Measurements from ENCODE around the gene KCNC4.

DNA sequence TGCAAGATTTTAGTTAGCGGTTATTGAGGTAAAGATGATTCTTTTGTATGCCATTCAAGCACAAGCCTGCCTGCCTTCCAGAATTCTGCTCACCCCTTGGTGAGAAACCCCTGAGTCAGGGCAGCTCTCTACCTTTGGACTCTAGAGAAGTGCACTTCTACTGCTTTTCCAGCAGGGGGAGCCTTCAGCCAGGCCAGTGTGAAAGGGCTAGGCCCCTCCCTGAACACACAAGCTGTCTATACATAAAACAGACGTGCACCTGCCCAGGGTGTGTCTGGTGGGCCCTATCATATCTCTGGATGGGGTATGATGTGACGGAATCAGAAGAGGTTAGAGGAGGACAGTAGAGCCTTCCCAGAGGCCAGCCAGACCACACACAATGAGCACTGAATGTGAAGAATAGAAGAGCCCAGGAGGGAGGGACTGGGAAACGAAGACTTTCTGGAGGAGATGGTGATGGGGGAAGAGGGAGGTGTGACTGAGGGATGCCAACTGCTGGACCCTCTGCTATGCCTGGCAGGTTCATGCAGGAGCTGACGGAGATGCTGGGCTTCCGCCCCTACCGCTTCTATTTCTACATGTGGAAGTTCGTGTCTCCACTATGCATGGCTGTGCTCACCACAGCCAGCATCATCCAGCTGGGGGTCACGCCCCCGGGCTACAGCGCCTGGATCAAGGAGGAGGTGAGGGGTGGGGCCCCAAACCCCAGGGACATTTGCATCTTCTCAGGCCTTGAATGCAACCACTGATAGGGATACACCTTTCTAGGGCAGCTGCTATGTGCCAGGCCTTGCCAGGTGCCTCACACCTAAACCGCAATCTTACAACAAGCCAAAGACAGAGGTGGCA is 13.0 kb upstream of the KCNC4 start:
- TF ChIP-seq SUZ12 (IDR thresholded peaks at IDR 0.05) (no peak), SP1 (IDR thresholded peaks at IDR 0.05) (no peak), FOXA1 (IDR thresholded peaks at IDR 0.05) (no peak), ELF4 (IDR thresholded peaks at IDR 0.05) (no peak), FOXM1 (IDR thresholded peaks at IDR 0.05; ENCODE audit: borderline replicate concordance) (no peak), BHLHE40 (IDR thresholded peaks at IDR 0.05; ENCODE audit: borderline replicate concordance) (no peak), TARDBP (IDR thresholded peaks at IDR 0.05) (no peak), HDGF (IDR thresholded peaks at IDR 0.05; ENCODE audit: borderline replicate concordance) (no peak), LEF1 (IDR thresholded peaks at IDR 0.05; ENCODE audit: borderline replicate concordance) (no peak), ZNF384 (IDR thresholded peaks at IDR 0.05) (no peak), FOXK2 (IDR thresholded peaks at IDR 0.05) (no peak), NFRKB (IDR thresholded peaks at IDR 0.05) (no peak), CTBP1 (IDR thresholded peaks at IDR 0.05; ENCODE audit: borderline replicate concordance) (no peak)
- TF ChIP-seq, protein P1, sequence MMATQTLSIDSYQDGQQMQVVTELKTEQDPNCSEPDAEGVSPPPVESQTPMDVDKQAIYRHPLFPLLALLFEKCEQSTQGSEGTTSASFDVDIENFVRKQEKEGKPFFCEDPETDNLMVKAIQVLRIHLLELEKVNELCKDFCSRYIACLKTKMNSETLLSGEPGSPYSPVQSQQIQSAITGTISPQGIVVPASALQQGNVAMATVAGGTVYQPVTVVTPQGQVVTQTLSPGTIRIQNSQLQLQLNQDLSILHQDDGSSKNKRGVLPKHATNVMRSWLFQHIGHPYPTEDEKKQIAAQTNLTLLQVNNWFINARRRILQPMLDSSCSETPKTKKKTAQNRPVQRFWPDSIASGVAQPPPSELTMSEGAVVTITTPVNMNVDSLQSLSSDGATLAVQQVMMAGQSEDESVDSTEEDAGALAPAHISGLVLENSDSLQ (IDR thresholded peaks at IDR 0.05) = no peak
